Keratinocyte (primary cell): ENCODE measurements around the gene RAPGEF1.

Experiments used
- CTCF ChIP-seq, 3 experiments: IDR thresholded peaks in 1 of 3; conservative IDR thresholded peaks in 1 of 3; optimal IDR thresholded peaks in 1 of 3; 2 replicates in 2 of 3; 3 replicates in 1 of 3; pipeline versions ENCODE3 to v1.5.1; 2011; ENCODE audit warnings: low read length in 3 of 3, mild to moderate bottlenecking in 3 of 3, moderate library complexity in 2 of 3, control low read depth in 1 of 3, inconsistent platforms in 1 of 3; ENCODE audit not compliant: insufficient read depth in 2 of 3; ENCODE audit errors: extremely low read depth in 1 of 3
- EZH2 ChIP-seq: IDR thresholded peaks from one replicate; pipeline ENCODE4 v1.6.1; 2012; ENCODE audit warnings: inconsistent platforms, mild to moderate bottlenecking, low read length, moderate library complexity

DNA sequence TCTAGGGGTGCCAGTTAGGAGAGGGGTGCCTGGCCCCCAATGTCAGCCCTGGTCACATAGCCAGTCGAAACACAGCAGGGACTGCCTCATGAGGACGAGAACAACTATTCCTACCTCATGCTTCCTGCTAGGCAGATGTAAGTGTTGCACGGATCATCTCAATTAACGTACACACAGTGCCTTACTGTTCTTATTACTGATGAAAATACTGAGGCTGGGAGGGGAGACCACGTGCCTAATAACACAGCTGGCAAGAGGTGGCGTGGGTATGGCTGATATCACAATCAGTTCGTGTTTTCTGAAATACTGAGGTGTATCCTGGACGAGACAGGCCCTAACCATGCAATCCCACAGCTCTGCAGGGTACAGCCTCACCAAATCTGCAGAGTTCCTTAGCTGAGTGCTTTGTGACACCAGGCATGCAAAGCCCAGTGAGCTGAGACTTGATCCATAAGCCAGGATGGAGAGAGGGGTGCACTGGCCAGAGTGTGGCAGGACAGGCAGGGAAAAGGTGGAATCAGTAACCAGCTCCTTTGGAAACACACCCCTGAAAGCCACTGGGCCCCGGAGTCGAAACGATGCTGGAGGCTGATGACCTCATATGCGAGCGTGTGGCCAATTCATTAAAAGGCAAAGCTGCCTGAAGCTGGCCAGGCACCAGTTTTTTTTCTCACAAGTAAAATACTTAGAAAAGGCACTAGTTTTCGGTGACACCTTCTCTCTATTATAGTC lies 130.6 kb downstream of the RAPGEF1 start:
- TF ChIP-seq CTCF (optimal IDR thresholded peaks at IDR 0.05 in 1 of 3, IDR thresholded peaks at IDR 0.05 in 1 of 3, conservative IDR thresholded peaks at IDR 0.05 in 1 of 3; ENCODE audit: extremely low read depth in 1 of 3, insufficient read depth in 2 of 3, low read length in 3 of 3) (no peak), EZH2 (no peak)
